ENCODE results near the gene ZBTB40. TPM values are rescaled to one million over a fixed set of nuclear protein-coding genes. Genes with fewer than 3 reads are reported as not detected.

Gene ZBTB40
- polyA plus RNA-seq, 3 donors = 1.1 to 17.8 (median 1.3) TPM

DNA sequence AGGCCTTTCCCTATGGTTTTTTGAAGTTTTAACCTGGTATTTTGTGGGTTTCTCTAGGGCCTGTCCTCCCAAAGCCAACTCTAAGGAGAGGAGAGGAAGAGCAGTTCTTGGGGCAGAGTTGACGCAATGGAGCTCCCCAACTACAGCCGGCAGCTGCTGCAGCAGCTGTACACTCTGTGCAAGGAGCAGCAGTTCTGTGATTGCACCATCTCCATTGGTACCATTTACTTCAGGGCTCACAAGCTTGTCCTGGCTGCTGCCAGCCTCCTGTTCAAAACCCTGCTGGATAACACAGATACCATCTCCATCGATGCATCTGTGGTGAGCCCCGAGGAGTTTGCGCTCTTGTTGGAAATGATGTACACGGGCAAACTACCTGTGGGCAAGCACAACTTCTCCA, 38.2 kb downstream of the ZBTB40 start:
- Mint-ChIP-seq H3K36me3 (peaks cover 22 to 38% of the 10 kb centered on the region in 2 donors), H3K27ac (no peak overlapping the region), H3K27me3 (ENCODE audit: low read depth in 3 of 3) (peaks cover 0 to 2% (median 0%) of the 10 kb centered on the region in 3 donors), H3K4me1 (peaks cover 21% of the 10 kb centered on the region), H3K4me3 (no peak overlapping the region), H3K9me3 (peaks cover 0 to 6% (median under 1%) of the 10 kb centered on the region in 7 donors)
- Histone ChIP-seq H3K27me3 (ENCODE audit: control insufficient read depth in 2 of 2, insufficient read depth in 2 of 2, low read length in 2 of 2) (no peaks in the 10 kb centered on the region), H3K4me2 (replicated peaks; ENCODE audit: extremely low read depth, low read length, poor library complexity, severe bottlenecking) (no peak overlapping the region), H2AFZ (ENCODE audit: insufficient read depth, low read depth, low read length, poor library complexity, severe bottlenecking) (no peak overlapping the region), H3K9me3 (replicated peaks in 1 of 2; ENCODE audit: control insufficient read depth in 1 of 2, insufficient read depth in 1 of 2, low read length in 2 of 2) (peaks cover 0 to under 1% of the 10 kb centered on the region in 2 donors), H3K36me3 (replicated peaks in 1 of 2; ENCODE audit: control insufficient read depth in 1 of 2, insufficient read depth in 2 of 2, low read length in 2 of 2) (peaks cover 20 to 41% of the 10 kb centered on the region in 2 donors), H3K4me1 (ENCODE audit: control insufficient read depth in 1 of 2, insufficient read depth in 2 of 2, low read length in 2 of 2) (peaks cover 18% of the 10 kb centered on the region in 2 donors), H3K4me3 (replicated peaks in 1 of 3; ENCODE audit: low read depth in 2 of 3, low read length in 3 of 3) (no peak overlapping the region), H3K79me2 (ENCODE audit: insufficient read depth, low read length) (peaks cover 31% of the 10 kb centered on the region), H3K9ac (ENCODE audit: insufficient read depth, low read length, poor library complexity, severe bottlenecking) (no peak overlapping the region), H3K27ac (ENCODE audit: low read depth in 1 of 2, low read length in 2 of 2) (no peak overlapping the region), H4K20me1 (ENCODE audit: insufficient read depth, low read length) (peaks cover 37% of the 10 kb centered on the region)
- no peak for DNase-seq
- WGBS (ENCODE audit: insufficient coverage) = 42% methylated on average over 2 of the region's 6 CpGs
- TF ChIP-seq, protein P1, sequence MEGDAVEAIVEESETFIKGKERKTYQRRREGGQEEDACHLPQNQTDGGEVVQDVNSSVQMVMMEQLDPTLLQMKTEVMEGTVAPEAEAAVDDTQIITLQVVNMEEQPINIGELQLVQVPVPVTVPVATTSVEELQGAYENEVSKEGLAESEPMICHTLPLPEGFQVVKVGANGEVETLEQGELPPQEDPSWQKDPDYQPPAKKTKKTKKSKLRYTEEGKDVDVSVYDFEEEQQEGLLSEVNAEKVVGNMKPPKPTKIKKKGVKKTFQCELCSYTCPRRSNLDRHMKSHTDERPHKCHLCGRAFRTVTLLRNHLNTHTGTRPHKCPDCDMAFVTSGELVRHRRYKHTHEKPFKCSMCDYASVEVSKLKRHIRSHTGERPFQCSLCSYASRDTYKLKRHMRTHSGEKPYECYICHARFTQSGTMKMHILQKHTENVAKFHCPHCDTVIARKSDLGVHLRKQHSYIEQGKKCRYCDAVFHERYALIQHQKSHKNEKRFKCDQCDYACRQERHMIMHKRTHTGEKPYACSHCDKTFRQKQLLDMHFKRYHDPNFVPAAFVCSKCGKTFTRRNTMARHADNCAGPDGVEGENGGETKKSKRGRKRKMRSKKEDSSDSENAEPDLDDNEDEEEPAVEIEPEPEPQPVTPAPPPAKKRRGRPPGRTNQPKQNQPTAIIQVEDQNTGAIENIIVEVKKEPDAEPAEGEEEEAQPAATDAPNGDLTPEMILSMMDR (IDR thresholded peaks at IDR 0.05) = no peak
- intact Hi-C loops (cut with micrococcal nuclease) = no loop called here

DNA sequence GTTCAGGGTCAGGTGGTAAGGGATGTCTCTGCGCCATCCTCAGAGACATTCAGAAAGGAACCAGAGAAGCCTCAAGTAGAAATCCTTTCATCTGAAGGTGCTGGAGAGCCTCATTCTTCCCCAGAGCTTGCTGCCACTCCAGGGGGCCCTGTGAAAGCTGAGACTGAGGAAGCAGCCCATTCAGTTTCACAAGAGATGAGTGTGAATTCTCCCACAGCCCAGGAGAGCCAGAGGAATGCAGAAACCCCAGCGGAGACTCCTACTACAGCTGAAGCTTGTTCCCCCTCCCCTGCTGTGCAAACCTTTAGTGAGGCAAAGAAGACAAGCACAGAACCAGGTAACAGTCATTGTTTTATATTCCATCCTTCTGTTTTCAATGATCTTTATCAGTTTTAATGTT, 38.7 kb downstream of the ZBTB40 start:
- H3K36me3 ChIP-seq (replicated peaks in 1 of 2; ENCODE audit: control insufficient read depth in 1 of 2, insufficient read depth in 2 of 2, low read length in 2 of 2) = peaks cover 20 to 41% of the 10 kb centered on the region in 2 donors
- H3K27ac Mint-ChIP-seq = peak overlapping the region in 2 of 7 donors; percentile 15 to 52
- peaks cover 0 to 3% (median 0%) of the 10 kb centered on the region in 7 donors for H3K9me3 Mint-ChIP-seq
- no peaks in the 10 kb centered on the region for H3K9me3 ChIP-seq (replicated peaks in 1 of 2; ENCODE audit: control insufficient read depth in 1 of 2, insufficient read depth in 1 of 2, low read length in 2 of 2)
- no peak overlapping the region for H3K27ac ChIP-seq (ENCODE audit: low read depth in 1 of 2, low read length in 2 of 2)
- peaks cover 32% of the 10 kb centered on the region for H4K20me1 ChIP-seq (ENCODE audit: insufficient read depth, low read length)
- no peaks in the 10 kb centered on the region for H3K27me3 ChIP-seq (ENCODE audit: control insufficient read depth in 2 of 2, insufficient read depth in 2 of 2, low read length in 2 of 2)
- no peak overlapping the region for H3K4me2 ChIP-seq (replicated peaks; ENCODE audit: extremely low read depth, low read length, poor library complexity, severe bottlenecking)
- peaks cover 25% of the 10 kb centered on the region for H3K4me1 Mint-ChIP-seq
- no peak overlapping the region for H2AFZ ChIP-seq (ENCODE audit: insufficient read depth, low read depth, low read length, poor library complexity, severe bottlenecking)
- WGBS (ENCODE audit: insufficient coverage) = 100% methylated on average over 1 of the region's 2 CpGs
- H3K79me2 ChIP-seq (ENCODE audit: insufficient read depth, low read length) = peaks cover 26% of the 10 kb centered on the region
- intact Hi-C loops (cut with micrococcal nuclease) = no loop called here
- no peak overlapping the region for H3K4me3 ChIP-seq (replicated peaks in 1 of 3; ENCODE audit: low read depth in 2 of 3, low read length in 3 of 3)
- no peak overlapping the region for H3K9ac ChIP-seq (ENCODE audit: insufficient read depth, low read length, poor library complexity, severe bottlenecking)
- TF ChIP-seq, protein P1 (IDR thresholded peaks at IDR 0.05) = no peak
- peaks cover 0 to 2% (median 0%) of the 10 kb centered on the region in 3 donors for H3K27me3 Mint-ChIP-seq (ENCODE audit: low read depth in 3 of 3)
- no peak for DNase-seq
- H3K4me3 Mint-ChIP-seq = peak overlapping the region in 1 of 2 donors; percentile 2
- H3K36me3 Mint-ChIP-seq = peaks cover 22 to 40% of the 10 kb centered on the region in 2 donors
- peaks cover 17 to 23% of the 10 kb centered on the region in 2 donors for H3K4me1 ChIP-seq (ENCODE audit: control insufficient read depth in 1 of 2, insufficient read depth in 2 of 2, low read length in 2 of 2)
